ENCODE data around the gene TBX10. TPM values are rescaled to one million over a fixed set of nuclear protein-coding genes. Genes with fewer than 3 reads are reported as not detected.

Gene TBX10
- total RNA-seq, 1 experiment from 2014 or later, result not detected

- intact Hi-C loops (cut with micrococcal nuclease), result loop anchor here (10.0 kb wide), 1 partner anchor 163 kb away; no protein-coding TSS in a partner anchor
- TF ChIP-seq ZNF274 (IDR thresholded peaks at IDR 0.05; ENCODE audit: low read depth, low read length), result no peak
- TF ChIP-seq YY1 (IDR thresholded peaks at IDR 0.05; ENCODE audit: extremely low read depth, insufficient replicate concordance, low read depth, low read length), result no peak
- no peak for TF ChIP-seq ZBTB33 (IDR thresholded peaks at IDR 0.05; ENCODE audit: extremely low read depth, insufficient replicate concordance, low read length)
- no peak for TF ChIP-seq JUND (IDR thresholded peaks at IDR 0.05)
- H3K9me2 ChIP-seq (ENCODE audit: insufficient read depth), result no peaks in the 10 kb centered on the region
- CTCF ChIA-PET, result no interaction called here
- no TSS peak for BruUV-seq (replicated peaks)
- H3K4me1 ChIP-seq (ENCODE audit: control insufficient read depth in 1 of 2, insufficient read depth in 2 of 2, low read length in 2 of 2), result no peaks in the 10 kb centered on the region
- H3K4me2 ChIP-seq (ENCODE audit: low read length), result no peak overlapping the region
- H3K9me3 ChIP-seq (ENCODE audit: control insufficient read depth in 1 of 2, insufficient read depth in 1 of 2, low read depth in 1 of 2, low read length in 2 of 2), result no peaks in the 10 kb centered on the region; a peak in 2 of 4 replicates
- no peak overlapping the region for H2AFZ ChIP-seq (ENCODE audit: low read depth, low read length, poor library complexity, severe bottlenecking)
- no peaks in the 10 kb centered on the region for H3K79me2 ChIP-seq (ENCODE audit: insufficient read depth, low read length)
- RAD21 ChIA-PET (ENCODE audit: low non-redundant PET in 1 of 2, low total read pairs in 2 of 2, uncharacterized antibody in 2 of 2, unreplicated experiment in 2 of 2), result no interaction called here
- POLR2A ChIA-PET, result no interaction called here
- no peak overlapping the region for H3K27ac ChIP-seq (ENCODE audit: low read depth, low read length)
- no peaks in the 10 kb centered on the region for H4K20me1 ChIP-seq (ENCODE audit: insufficient read depth)
- ATAC-seq, result no peak
- H3K4me3 ChIP-seq (replicated peaks in 1 of 2; ENCODE audit: low read depth in 1 of 2, low read length in 2 of 2), result no peak overlapping the region
- no peaks in the 10 kb centered on the region for H3K27me3 ChIP-seq (ENCODE audit: insufficient read depth, low read length)
- no peaks in the 10 kb centered on the region for H3K36me3 ChIP-seq (ENCODE audit: control insufficient read depth in 1 of 2, insufficient read depth in 2 of 2, low read length in 2 of 2)
- no peak overlapping the region for H3K9ac ChIP-seq (ENCODE audit: low read length)
- no peak for DNase-seq (ENCODE audit: low read depth, low spot score)
Measured at GRCh38 chr11:67641338-67642172, 2.0 kb upstream of the TBX10 start.

All from HCT116 (cell line).